Ascending aorta (tissue), 2 donors: ENCODE data around the gene TMEM217. TPM values are rescaled to one million over a fixed set of nuclear protein-coding genes. Genes with fewer than 3 reads are reported as not detected.
"Not testable (repeated sequence)": the region's sequence is repeated elsewhere in the genome, so short reads cannot be mapped to it uniquely, and the experiment has no call there.

Source experiments
- DNase-seq, 2 donors: peaks; one replicate each; pipeline ENCODE4 v3.0.0-alpha.2; 2019; ENCODE audit warnings: low spot score in 2 of 2
- H3K27ac ChIP-seq, 2 donors: fragments of 200-600 bp; sonication (generic); one replicate each; pipeline ENCODE4 v1.5.1; 2016 to 2017; ENCODE audit warnings: mild to moderate bottlenecking in 1 of 2
- H3K27me3 ChIP-seq: fragments of 200-600 bp; sonication (generic); one replicate; pipeline ENCODE4 v1.5.1; 2017
- H3K36me3 ChIP-seq, 2 donors: fragments of 200-600 bp; sonication (generic); one replicate each; pipeline ENCODE4 v1.5.1; 2016
- H3K4me1 ChIP-seq, 2 donors: fragments of 200-600 bp; sonication (generic); one replicate each; pipeline ENCODE4 v1.5.1; 2016 to 2017; ENCODE audit warnings: mild to moderate bottlenecking in 1 of 2
- H3K4me3 ChIP-seq, 2 donors: fragments of 200-600 bp; sonication (generic); one replicate each; pipeline ENCODE4 v1.5.1; 2016 to 2017; ENCODE audit warnings: mild to moderate bottlenecking in 1 of 2
- H3K9me3 ChIP-seq, 2 donors: fragments of 200-600 bp; sonication (generic); one replicate each; pipeline ENCODE4 v1.5.1; 2016
- intact Hi-C: fragments of 100-400 bp; cut with DNase I; formaldehyde crosslinking; loops from one replicate; pipeline ENCODE4 v1.15.1; 2023
- total RNA-seq: library from RNA; depleted of rRNA; stranded (reverse); fragments of >200 nt; gene quantifications from one replicate; pipeline ENCODE4 v1.1.0, GENCODE V29; 2016
- TF ChIP-seq, protein P1 (sequence below), 3 experiments: fragments of 200-600 bp in 2 of 3; fragments of 450-650 bp in 1 of 3; sonication (generic) in 2 of 3; IDR thresholded peaks; one replicate each; pipeline ENCODE4 v1.5.1; 2016 to 2019; ENCODE audit warnings: antibody characterized with exemption in 3 of 3, mild to moderate bottlenecking in 1 of 3, moderate library complexity in 1 of 3

The TMEM217 gene
- total RNA-seq, 1 donor from 2014 or later = not detected

DNA sequence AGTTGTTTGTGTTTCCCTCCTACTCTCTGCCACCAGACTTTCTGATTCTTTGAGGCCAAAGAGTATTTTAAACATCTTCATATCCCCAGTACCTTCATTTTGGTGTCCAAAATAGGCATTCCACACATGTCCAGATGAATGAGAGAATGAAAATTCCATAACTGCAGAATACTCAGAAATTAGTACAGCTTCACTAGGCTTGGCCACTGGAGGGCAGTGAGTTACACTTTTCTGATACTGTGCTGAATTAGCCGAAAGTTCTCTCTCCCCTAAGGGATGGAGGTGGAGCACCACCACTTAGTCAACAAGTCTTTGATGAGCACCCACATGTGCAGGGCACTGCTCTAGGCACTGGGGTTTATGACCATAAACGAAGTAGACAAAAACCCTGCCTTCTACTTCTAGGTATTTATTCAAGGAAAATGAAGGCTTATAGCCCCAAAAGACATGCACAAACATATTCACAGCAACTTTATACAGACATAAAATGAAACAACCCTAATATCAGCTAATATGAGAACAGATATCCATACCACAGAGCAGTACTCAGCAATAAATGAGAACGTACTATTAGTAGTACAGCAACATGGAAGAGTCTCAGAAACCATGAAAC lies 46.1 kb upstream of the TMEM217 start:
- DNase-seq = no peak
- peaks cover 12 to 19% of the 10 kb centered on the region in 2 donors for H3K36me3 ChIP-seq
- H3K9me3 ChIP-seq = no peaks in the 10 kb centered on the region
- no peak overlapping the region for H3K4me3 ChIP-seq
- no peaks in the 10 kb centered on the region for H3K27me3 ChIP-seq
- intact Hi-C loops = no loop called here
- TF ChIP-seq, protein P1, sequence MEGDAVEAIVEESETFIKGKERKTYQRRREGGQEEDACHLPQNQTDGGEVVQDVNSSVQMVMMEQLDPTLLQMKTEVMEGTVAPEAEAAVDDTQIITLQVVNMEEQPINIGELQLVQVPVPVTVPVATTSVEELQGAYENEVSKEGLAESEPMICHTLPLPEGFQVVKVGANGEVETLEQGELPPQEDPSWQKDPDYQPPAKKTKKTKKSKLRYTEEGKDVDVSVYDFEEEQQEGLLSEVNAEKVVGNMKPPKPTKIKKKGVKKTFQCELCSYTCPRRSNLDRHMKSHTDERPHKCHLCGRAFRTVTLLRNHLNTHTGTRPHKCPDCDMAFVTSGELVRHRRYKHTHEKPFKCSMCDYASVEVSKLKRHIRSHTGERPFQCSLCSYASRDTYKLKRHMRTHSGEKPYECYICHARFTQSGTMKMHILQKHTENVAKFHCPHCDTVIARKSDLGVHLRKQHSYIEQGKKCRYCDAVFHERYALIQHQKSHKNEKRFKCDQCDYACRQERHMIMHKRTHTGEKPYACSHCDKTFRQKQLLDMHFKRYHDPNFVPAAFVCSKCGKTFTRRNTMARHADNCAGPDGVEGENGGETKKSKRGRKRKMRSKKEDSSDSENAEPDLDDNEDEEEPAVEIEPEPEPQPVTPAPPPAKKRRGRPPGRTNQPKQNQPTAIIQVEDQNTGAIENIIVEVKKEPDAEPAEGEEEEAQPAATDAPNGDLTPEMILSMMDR (IDR thresholded peaks at IDR 0.05) = peak; percentile 29 to 57 (median 47)
- H3K27ac ChIP-seq = no peak overlapping the region
- peaks cover 2 to 12% of the 10 kb centered on the region in 2 donors for H3K4me1 ChIP-seq

DNA sequence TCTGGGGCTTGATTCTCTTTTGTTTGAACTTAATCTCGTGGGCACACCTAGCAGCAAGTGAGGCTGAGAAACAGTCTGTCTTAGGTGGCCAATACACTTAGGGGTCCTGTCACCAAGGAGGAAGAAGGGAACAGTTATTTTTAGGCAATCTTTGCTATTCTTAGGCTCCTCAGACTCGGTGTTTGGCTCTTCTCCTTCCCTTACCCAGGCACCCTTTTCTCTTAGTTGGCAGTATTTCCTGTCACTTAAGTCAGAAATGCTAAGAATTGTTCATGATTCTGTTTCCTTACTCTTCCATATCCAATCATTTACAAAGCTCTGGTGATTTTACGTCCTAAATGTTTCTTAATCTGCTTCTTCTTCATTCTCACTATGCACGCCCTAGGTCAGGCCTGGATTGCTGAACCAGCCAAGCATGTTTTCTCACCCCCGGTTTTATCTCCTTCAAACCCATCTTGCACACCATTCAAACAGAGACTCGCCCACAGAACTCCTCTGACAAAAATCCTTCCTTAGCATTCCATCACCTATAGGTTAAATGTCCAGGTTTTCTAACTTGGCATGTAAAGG lies 45.2 kb upstream of the TMEM217 start:
- peaks cover 12 to 19% of the 10 kb centered on the region in 2 donors for H3K36me3 ChIP-seq
- TF ChIP-seq, protein P1 (IDR thresholded peaks at IDR 0.05) = no peak
- intact Hi-C loops = no loop called here

DNA sequence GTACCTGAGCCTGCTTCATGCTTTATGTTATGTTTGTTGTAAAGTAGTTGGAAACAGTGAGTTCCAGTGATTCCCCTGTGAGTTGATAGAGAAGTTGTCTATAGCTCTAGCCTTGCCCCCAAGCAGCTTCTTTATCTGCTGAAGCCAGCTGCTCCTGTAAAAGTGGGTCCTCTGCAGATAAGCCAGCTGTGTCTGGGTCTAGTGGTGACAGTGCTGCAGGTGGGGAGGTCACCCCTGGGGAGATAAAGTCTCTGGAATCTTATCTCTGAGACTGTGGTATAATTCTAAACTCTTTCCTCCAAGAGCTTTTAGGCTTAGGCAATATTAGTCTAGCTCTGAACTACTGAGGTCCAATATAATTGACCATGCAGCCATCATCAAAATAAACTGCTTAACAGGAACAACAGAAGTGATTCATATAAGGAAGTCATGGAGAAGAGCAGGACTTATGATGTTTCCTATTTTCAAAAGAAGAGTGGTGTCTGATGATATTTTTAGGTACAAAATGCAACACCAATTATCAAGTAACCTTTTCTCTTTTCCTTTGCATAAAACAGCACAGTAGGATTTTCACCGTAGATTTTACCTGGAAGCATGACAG lies 44.2 kb upstream of the TMEM217 start:
- Histone ChIP-seq H3K9me3 (no peaks in the 10 kb centered on the region), H3K27me3 (no peaks in the 10 kb centered on the region), H3K4me1 (no peaks in the 10 kb centered on the region), H3K27ac (no peak overlapping the region), H3K36me3 (peaks cover 16 to 23% of the 10 kb centered on the region in 2 donors), H3K4me3 (no peak overlapping the region)
- no peak for DNase-seq
- intact Hi-C loops = no loop called here
- TF ChIP-seq, protein P1 (IDR thresholded peaks at IDR 0.05) = no peak

More for the DNA sequence above, 45.2 kb upstream of the TMEM217 start:
- Histone ChIP-seq H3K9me3 (no peaks in the 10 kb centered on the region), H3K27me3 (no peaks in the 10 kb centered on the region), H3K4me3 (no peak overlapping the region), H3K4me1 (peaks cover 0 to 5% of the 10 kb centered on the region in 2 donors), H3K27ac (no peak overlapping the region)
- no peak for DNase-seq

DNA sequence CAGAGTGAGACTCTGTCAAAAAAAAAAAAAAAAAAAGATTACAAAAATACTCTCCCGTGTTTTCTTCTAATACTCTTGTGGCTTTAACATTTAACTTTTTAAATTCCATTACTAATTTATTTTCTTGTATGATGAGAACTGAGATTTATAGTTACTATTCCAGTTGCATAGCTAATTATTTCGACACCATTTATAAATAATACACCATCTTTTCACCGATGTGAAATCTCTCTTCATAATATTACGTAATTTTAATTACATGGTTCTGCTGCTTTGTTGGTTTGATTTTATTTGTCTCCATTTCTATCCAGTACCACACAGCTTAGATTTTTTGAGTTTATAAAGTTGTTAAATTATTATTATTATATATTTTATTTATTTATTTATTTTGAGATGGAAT lies 42.0 kb upstream of the TMEM217 start:
- Histone ChIP-seq H3K9me3 (no peaks in the 10 kb centered on the region), H3K4me3 (no peak overlapping the region), H3K4me1 (no peaks in the 10 kb centered on the region), H3K27ac (no peak overlapping the region), H3K36me3 (peaks cover 20 to 36% of the 10 kb centered on the region in 2 donors), H3K27me3 (no peaks in the 10 kb centered on the region)
- intact Hi-C loops = no loop called here
- TF ChIP-seq, protein P1 (IDR thresholded peaks at IDR 0.05) = no peak
- no peak for DNase-seq

DNA sequence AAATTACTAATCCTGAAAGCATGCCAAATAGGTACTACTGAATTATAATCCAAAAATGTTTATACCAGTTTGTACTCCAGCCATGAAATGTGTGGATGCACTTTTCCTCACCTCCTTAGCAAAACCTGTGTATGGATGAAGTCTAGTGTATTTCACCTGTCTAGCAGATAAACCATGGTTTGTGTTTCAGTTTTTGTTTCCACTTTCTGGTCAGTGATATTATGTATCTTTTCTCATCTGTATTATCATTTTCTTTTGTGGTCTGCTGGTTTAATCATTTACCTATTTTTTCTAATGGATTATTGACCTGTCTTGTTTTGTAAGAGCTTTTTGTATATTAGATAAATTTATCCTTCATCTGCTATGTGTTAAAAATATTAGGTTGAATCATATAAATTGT lies 41.0 kb upstream of the TMEM217 start:
- H3K36me3 ChIP-seq = peaks cover 25 to 38% of the 10 kb centered on the region in 2 donors

DNA sequence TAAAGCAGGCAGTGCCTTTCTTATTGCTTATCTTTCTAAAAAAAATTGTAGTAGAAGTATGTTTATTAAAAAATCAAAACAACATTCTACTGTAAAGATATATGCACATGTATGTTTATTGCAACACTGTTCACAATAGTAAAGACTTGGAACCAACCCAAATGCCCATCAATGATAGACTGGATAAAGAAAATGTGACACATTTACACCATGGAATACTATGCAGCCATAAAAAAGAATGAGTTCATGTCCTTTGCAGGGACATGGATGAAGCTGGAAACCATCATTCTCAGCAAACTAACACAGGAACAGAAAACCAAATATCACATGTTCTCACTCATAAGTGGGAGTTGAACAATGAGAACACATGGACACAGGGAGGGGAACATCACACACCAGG lies 39.7 kb upstream of the TMEM217 start:
- H3K27ac ChIP-seq, H3K9me3 ChIP-seq, DNase-seq, H3K27me3 ChIP-seq, intact Hi-C loops, H3K4me1 ChIP-seq, H3K4me3 ChIP-seq: not testable (repeated sequence)
- H3K36me3 ChIP-seq = peaks cover 19 to 41% of the 10 kb centered on the region in 2 donors

More for the DNA sequence above, 41.0 kb upstream of the TMEM217 start:
- intact Hi-C loops = no loop called here
- TF ChIP-seq, protein P1 (IDR thresholded peaks at IDR 0.05) = no peak
- no peak overlapping the region for H3K27ac ChIP-seq
- DNase-seq = no peak
- no peak overlapping the region for H3K4me3 ChIP-seq
- H3K4me1 ChIP-seq = no peaks in the 10 kb centered on the region
- H3K9me3 ChIP-seq = no peaks in the 10 kb centered on the region
- no peaks in the 10 kb centered on the region for H3K27me3 ChIP-seq
